Measurements from ENCODE around the gene FBLN1.

The FBLN1 gene

DNA sequence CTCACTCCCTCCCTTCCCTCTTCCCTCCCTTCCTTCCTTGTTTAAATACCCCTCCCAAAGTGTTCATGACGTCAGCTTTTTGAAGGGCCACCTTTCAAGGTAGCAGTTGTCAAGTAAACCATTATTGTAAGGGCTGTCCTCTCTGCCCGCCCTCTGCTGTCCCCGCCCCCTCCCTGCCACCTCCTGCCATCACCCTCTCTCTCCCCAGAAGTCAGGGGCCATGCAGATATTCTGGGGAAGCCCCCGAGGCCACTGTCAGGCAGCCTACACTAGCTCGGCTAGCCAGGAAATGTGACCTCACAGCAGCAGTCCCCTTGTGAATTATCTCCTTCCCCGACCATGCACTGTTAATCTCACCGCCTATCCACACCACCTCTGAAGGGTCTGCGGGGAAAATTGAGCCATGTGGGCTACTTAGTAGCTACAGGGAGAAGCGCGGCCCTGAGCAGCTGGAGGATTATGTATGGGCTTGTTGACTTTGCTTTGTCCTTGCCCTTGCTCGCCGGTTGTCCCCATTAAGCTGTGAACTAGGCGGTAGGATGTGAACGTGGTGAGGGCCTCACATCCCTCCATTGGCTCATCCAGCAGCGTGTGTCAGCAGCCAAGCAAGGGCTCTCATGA, 126.9 kb downstream of the FBLN1 start:
- in situ Hi-C loops (cut with HindIII; ENCODE audit: low sequenced_read_pairs), result no loop called here

DNA sequence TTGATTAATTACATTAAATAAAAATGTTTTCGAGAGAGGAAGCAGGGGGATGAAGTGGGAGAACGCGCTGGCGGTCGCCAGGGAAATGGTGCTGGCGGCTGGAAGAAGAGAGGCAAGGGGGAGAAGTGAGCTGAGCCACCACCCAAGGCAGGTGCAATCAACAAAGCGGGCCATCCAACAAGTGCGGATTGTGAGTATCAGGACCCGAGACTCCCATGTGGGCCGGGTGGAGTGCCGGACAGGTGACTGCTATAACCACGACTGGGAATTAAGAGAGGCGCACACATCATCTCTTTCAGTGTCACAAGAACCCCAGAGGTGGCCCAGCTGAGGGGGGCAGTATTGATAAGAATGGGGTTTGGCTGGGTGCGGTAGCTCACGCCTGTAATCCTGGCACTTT, 127.8 kb downstream of the FBLN1 start:
- in situ Hi-C loops (cut with HindIII; ENCODE audit: low sequenced_read_pairs), result no loop called here

DNA sequence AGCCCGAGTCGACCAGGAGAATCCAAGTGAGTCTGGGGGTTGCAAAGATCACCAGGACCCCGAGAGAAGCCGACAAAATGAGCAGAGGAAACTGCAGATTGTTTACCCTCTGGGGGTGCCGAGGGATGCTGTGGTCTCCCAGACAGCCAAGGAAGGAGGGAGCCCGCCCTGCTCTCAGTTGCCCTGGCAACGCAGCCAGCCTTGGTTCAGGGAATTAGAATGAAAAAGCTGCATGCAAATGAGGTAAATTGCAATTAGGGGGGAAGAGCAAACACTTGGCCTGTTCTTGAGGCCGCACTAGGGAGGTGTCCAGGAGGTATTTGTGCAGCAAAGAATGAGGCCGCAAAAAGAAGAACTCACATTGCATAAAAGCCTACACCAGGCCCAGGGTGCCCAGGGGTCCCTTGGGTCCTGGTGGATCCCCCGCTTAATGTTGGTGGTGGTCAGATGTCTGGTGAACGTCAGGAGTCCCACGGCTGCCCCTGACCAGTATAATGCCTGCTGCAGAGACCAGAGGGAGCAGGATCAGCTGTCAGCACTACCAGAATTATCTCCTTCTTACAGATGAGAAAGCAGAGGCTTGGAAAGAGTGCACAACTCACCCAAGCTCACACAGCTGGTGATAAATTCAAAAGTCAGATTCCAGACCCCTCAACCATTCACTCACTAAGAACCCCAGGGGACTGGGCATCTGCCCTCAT, 128.6 kb downstream of the FBLN1 start:
- in situ Hi-C loops (cut with HindIII; ENCODE audit: low sequenced_read_pairs), result no loop called here

DNA sequence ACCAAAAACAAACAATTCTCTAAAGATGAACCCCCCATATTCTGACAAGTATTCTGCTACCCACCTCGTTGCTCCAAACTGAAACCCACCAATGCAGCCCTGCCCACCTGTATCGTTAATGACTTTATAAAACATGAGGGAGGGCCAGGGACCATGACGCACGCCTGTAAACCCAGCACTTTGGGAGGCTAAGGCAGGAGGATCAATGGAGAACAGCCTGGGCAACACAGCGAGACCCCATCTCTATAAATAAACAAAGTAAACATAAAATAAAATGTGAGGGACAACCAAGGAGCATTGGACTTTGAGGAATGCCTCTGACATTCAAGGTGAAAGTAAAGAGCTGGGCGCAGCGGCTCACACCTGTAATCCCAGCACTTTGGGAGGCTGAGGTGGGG, 129.2 kb downstream of the FBLN1 start:
- in situ Hi-C loops (cut with HindIII; ENCODE audit: low sequenced_read_pairs), result no loop called here

DNA sequence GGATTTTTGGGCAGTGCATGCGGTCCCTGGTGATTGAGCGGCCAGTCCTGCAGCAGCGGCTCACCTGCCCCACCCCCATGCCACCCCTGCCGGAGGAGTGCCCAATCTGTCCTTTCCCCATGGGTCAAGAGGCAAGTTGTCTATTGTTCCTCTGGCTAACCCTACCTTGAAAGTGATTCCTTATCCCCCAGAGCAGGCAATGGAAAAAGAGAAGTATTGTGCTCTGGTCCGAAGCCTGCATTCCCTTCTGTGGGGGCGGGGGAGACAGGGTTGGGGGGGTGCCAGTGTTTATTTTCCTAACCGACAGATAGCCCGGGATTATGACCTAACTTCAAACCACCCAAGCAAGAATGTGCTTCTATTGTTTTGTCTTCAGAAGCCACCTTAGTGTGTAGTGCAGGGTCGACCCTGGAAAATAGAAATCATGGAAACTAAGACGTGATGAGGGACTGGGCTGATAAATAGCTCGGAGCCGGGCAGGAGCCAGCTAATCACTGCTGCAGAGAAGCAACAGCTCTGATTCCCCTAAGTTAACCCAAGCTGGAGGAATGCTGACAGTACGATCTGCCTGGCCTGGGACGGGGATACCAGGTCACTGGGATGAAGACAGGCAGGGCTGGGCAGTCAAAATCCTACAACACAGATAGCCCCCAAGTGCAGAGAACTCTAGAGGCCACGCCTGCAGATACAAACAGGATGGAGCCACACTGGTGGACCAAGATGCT, 130.3 kb downstream of the FBLN1 start:
- in situ Hi-C loops (cut with HindIII; ENCODE audit: low sequenced_read_pairs), result no loop called here

DNA sequence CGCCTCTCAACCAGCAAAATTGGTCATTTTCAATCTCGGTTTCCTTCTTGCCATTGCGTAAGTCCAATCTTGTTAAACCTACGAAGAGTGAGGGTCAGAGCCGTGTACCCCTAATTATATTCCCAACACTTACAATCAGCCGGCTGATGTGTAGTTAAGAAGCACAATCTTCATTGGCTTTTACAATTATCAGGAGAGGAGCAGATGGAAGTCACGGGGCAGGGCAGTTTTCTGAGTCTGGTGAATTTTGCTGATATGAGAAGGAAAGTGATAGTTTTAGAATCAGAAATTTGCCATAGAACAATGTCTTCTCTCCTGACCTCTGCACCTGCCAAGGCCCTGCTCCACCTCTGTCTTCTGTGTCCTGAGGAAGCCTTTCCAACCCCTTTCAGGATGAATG, 134.0 kb downstream of the FBLN1 start:
- in situ Hi-C loops (cut with HindIII; ENCODE audit: low sequenced_read_pairs), result no loop called here

DNA sequence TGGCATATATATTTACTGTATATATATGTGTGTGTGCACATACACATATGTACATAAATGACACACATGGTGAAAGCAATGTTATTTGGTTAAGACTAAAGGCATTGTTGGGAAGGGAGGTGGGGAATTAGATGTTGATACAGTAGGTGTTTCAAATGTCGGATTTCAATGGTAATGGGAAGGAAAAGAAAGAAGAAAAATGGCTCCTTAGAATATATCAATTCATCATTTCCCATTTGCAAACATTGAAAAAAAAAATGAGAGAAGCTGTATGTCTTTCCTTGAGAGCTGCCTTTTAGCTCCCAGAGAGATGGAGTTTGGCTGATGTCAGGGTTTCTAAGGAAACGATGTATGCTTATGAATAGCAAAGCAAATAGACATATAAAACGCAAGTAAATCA, 135.5 kb downstream of the FBLN1 start:
- in situ Hi-C loops (cut with HindIII; ENCODE audit: low sequenced_read_pairs), result no loop called here

DNA sequence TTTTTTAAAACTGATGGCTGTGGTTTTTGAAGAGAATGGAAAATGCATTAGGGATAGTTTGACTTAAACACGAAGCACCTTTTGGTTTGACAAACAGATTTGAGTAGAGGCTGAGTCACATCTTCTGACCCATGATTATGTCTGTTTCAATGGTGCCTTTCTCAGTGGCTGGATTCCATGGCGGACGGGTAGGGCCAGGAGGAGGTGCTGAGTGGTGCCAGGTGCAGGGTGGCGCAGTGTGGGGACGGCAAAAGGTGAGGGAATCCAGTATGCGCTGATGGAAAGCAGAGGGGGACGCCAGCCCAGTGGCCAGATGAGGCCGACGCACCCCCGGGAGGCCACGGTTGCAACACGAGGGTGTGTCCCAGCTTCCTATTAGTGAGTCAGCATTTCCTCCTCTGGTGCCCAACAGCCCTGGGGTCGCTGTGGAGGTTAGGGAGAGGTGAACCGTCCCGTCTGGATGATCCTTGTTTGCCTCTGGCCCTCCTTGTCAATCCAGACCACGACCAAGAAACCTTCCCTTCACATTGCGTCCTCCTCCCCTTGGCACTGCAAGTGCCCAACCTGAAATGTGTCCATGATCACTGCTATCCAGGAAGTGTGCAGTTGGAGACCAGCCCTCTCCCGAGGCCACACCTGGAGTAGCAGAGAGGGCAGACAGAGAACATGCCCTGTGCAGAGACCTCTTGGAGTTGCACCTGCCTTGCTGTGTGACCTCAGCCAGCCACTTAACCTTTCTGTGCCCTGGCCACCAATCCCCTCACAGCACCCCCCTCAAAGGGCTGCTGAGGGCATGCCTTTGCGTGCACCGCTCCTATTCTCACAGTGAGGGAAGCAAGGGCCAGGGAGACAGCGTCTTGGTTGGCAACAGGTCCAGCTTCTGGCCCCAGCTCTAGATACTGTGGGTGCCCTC, 136.4 kb downstream of the FBLN1 start:
- in situ Hi-C loops (cut with HindIII; ENCODE audit: low sequenced_read_pairs), result no loop called here

DNA sequence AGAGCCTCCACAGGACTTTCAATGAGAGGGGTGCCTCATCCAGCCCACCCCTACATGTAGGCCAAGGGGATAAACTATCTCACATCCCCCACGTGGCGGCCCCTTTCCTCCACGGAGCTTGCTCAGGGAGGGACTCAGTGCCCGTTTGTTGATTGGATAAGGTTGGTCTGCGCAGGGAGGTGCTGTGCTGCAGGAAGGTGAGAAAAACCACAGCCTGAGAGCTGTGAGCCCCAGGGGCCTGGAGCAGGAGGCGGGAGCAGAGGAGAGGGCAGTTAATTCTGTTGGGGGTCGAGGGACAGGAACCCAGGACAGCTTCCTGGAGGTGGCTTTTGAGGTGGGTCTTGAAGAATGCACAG, 137.0 kb downstream of the FBLN1 start:
- in situ Hi-C loops (cut with HindIII; ENCODE audit: low sequenced_read_pairs), result loop anchor here (5.0 kb wide), 5 partner anchors 37 to 228 kb away; no protein-coding TSS in a partner anchor

DNA sequence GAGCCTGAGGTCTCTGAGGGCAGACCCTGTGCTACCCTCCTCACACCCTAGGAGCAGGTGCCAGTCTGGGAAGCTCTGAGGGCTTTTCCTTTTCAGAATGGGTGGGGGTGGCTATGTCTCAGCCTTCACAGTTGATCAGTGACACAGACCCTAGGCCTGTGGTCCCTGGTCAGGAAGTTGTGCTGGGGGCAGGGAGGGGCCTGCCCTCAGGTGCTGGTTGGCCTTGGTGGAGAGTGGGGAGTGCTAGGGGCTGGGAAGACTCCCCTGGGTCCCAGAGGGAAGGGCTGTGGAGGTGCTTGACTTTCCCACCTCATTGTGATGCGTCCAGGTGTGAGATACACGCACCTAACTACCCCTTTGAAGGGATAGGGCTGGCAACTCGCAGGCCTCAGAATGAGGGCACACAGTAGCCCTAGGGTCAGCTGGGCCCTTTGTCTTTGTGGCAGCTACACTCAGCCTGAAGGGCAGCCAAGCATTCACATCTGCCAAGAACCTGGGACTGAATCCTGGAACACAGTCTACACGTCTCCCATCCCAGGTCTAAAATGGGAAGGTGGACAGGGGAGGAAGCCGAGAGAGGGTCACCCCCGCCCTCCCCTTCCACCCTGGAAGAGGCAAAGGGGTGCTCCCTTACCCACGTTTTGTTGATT, 137.7 kb downstream of the FBLN1 start:
- in situ Hi-C loops (cut with HindIII; ENCODE audit: low sequenced_read_pairs), result loop anchor here (5.0 kb wide), 5 partner anchors 38 to 227 kb away; no protein-coding TSS in a partner anchor

DNA sequence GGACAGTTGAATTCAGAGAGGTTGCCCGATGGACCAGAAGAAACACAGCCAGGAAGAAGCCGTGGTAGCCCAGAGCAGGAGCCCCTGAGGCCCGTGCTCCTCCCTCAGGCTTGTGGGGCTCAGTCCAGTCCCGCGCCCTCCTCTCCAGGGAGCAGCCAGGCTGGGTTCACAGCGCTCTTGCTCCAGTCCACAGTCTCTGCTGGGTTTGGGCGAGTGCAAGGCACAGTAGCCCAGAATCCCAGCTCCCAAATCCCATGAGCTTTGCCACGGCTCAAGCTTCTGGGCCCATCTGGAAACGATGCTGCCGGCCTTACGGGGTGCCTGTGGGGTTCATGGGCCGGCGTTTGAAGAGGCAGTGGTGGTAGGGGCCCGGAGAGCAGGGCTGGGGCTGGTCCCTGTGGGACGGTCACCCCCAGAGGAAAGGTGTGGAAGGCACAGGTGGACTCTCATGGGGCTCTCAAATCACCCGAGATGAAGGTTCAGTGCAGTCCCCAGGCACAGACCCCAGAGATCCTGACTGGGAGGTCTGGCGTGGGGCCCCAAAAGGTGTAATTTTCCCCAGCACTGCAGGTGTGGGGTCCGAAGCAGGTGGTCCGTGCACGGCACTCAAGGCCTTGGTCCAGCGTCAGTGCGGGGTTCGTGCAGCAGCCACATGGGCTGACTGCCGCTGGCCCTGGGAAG, 138.4 kb downstream of the FBLN1 start:
- in situ Hi-C loops (cut with HindIII; ENCODE audit: low sequenced_read_pairs), result loop anchor here (5.0 kb wide), 5 partner anchors 39 to 226 kb away; no protein-coding TSS in a partner anchor

DNA sequence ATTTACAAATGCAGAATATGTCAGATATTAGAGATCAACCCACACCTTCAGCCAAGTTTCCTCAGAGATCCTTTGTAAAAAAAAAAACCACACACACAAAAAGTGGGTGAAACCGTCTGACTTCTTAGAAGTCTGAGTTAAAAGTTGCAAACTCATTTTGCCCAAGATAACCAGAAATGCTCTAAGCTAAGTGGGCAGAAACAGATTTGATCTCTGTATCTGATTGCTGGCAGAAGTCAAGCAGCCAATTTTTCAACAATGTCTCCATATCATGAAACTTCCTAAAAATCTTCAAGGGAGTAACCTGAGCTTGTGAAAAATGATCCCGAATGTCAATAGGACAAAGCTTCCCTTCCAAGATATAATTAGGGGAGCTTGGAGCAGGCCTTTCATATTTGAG, 140.3 kb downstream of the FBLN1 start:
- in situ Hi-C loops (cut with HindIII; ENCODE audit: low sequenced_read_pairs), result loop anchor here (5.0 kb wide), 5 partner anchors 41 to 224 kb away; no protein-coding TSS in a partner anchor

DNA sequence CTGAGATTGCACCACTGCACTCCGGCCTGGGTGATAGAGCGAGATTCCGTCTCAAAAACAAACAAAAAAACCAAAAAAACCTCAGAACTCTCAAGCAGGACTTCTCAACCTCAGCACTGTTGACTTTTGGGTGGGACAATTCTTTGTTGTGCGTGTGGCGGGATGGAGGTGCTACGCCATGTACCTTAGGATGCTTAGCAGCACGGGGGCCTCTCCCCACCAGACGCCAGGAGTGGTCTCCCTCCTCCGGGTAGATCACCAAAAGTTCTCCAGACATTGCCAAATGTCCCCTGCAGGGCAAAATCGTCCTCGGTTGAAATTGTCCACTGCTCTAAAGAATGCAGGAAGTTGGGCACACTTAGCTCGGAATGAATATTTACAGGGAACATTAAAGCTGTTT, 142.0 kb downstream of the FBLN1 start:
- in situ Hi-C loops (cut with HindIII; ENCODE audit: low sequenced_read_pairs), result loop anchor here (5.0 kb wide), 5 partner anchors 42 to 223 kb away; no protein-coding TSS in a partner anchor

DNA sequence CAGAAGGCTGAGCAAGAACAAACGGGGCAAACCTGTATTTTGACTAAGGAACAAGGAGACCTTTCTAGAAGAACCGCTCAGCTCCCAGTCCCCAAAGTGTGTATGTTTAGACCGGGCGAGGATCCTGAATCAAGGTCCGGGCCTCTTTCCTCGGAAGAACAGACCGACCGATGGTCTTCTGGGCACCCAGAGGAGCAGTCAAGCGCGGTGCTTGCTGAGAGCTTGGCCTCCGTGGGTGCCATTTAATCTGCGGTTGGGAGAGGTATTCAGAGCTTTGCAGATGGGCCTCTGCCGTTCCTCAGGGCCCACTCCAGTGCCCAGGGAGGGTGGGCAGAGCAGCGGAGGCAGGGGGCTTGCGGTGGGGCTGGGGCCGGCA, 142.5 kb downstream of the FBLN1 start:
- in situ Hi-C loops (cut with HindIII; ENCODE audit: low sequenced_read_pairs), result no loop called here

DNA sequence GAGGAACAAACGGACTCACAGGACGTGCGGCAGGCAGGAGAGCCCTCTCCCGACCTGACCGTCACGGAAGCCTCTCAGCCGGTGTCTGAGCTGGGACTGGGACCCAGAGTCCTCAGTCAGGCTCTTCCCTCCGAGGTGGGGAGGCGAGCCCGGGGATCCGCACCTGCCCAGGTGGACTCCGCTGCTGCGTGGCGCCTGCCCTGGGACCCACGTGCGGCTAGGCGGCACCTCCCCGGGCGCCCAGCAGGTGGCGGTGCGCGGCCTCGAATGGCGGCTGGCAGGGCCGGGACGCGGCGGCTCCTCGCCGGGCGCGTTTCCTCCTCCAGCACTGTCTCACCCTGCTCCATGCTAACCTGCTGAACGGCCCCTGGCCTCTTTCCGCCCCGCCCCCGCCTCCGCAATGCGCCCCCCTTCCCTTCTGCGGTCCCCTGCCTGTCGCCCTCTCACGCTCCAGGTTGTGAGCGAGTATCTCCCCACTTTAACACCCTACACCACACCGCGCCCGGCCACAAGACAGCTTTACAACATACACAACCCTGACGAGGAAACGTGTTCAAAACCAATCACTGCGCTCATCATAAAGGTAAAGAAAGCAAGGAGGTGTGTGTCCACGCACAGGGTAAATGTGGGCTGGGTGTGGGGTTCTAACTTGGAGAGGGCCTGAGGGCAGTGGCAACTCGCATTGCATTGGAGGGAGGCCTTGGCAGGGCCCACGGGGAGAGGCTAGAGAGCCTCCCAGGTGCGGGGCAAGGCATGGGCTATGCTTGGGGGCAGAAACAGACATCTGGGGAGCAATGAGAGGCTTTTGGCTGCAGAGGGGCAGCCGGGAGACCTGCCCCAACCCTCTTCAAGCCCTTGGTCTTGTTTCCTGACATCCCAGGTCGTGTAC, 143.1 kb downstream of the FBLN1 start:
- in situ Hi-C loops (cut with HindIII; ENCODE audit: low sequenced_read_pairs), result no loop called here

DNA sequence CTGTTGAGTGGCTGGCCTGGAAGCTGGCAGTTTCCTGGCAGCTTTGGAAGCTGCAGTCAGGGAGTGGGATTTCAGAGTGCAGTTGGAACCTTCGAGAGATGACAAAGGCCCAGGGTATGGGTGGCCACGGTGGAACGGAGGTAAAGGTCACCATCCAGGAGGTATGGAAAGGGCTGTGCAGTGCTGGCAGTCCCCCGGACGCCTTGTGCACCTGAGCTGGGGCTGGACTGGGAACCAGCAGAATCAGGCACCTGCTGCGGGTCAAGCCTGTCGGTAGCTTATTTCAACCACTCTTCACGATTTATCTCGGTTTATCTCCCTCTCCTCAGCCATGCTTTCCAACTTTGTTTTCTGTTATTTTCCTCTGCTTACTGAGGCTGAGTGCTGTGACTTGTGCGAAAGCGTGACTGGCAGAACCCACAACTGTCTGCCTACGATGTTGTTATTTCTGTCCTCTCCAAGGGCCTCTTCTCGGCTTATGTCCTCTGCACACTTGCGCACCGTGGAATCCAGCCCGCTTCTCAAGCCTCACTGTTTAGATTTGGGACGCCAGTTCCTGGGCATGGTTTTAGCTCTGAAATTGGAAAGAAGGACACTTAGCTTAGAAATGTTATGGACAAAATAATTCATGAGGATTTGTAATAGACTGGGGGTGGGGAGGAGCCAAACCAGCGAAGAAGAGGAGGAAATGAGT, 145.0 kb downstream of the FBLN1 start:
- in situ Hi-C loops (cut with HindIII; ENCODE audit: low sequenced_read_pairs), result no loop called here

DNA sequence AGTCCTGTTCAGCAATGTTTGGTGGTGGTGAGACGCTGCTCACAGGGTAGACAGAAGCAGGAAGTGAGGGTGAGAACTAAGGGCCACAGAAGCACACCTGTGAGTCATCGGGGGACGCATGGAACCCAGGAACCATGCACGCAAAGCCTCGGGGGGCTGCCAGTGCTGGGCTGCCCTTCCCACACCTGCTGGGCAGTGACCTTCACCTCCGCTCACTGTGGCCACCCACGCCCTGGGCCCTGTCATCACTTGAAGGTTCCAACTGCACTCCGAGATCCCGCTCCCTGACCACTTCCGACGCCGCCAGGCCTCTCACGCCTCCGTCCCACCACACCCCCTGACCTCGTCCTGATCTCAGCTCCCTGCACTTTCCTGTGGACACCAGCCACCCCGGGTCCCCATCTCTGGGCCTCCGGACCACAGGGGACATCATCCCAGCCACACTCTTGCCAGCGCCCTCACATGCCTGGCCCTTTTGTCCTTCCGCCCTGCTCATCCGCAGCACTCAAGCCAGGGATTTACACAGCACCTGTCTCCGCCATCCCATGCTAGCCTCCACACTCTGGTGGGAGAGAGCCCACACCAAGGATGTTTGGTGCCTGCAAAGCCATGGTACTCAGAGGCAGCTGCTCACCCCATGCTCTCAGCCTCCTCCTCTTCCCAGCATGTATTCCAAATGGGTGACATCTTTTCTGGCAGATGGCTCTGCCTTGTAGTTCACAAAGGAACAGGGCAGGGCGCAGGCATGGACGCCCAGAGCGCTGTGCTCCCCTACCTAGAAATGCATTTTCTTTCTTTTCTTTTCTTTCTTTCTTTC, 145.8 kb downstream of the FBLN1 start:
- in situ Hi-C loops (cut with HindIII; ENCODE audit: low sequenced_read_pairs), result no loop called here
